ENCODE data around the gene UBN1.

Gene UBN1

DNA sequence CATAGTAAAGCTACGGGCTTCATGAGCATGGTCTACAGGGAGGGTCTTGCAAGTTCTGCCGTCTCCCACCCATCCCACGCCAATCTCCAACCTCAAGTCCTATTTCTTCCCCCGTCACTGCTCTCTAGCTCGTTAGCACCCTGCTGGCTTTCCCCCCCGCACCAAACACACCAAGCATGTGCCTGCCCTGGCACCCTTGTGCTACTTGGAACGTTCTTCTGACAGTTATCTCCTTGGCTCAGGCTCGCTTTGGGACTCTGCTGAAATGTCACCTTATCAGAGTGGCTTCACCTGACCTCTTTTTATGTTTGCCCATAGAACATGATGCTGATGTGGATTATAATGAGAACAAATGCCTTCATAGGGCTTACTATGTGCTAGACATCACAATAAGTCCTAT is 22.1 kb upstream of the UBN1 start:
- no peak for DNase-seq

DNA sequence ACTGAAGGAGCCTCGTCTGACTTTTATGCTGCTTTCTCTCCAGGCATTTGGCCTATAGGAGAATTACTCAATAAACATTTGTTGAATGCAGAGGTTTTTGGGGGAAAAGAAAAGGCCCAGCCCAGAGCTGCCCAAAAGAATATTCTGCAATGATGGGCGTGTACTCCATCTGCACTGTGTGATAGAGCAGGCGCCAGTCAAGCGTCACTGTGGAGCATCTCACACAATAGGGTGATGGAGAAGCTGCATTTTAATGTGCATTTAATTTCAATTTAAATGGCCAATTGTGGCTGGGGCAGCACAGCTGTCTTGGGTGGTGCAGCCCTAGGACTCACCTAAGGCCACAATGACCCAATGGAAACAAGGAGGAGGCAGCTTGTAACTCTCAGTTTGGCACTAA is 20.8 kb upstream of the UBN1 start:
- no peak for DNase-seq

DNA sequence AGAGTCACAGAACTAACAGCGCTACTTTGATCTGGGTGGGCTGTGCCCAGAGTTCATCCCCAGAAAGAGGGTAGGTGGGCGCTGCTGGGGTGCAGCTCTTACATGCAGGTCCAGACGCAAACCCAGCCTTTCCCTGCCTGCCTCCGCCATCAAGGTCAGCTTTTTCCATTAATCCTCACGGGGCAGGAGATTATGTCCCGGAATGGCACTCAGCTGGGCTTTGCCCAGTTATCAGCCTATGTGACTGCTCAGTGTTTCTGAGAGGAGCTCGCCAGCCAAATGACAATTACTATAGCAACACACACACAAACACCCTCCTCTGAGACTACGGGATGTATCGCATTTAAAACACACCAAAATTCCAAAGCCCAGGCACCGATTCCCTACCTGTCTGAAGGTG is 20.3 kb upstream of the UBN1 start:
- DNase-seq: no peak

DNA sequence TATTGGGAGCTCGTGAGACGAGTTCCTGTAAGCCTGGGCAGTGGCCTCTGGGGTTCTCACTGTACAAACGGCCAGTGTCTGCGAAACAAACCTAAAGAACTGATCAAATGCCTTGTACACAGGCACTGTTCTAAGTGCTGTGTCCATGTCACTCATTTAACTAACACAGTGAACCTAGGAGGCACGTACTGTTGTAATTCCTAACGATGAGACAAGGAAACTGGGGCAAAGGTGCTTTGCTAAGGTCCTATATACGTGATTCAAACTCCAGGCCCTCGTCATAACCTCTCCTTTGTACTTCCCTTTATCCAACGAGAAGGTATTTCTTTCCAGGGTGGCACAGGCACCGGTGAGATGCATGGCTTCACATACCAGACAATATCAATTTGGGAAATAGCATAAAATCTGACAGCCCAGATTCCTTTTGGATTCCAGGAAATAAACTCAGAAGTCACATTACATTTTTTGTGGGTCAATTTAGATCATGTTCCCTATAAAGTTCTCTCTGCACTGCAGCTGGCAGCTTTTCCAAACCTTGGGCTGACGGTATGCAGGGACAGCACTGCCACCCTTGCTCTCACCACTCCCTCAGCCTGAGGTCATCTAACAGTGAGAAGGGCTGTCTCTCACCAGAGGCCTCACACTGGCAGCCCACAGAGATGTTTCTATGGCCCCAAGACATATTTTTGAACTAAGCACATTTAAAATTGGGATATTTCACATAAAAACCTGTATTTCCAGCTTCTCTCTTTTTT is 18.5 kb upstream of the UBN1 start:
- no peak for DNase-seq

DNA sequence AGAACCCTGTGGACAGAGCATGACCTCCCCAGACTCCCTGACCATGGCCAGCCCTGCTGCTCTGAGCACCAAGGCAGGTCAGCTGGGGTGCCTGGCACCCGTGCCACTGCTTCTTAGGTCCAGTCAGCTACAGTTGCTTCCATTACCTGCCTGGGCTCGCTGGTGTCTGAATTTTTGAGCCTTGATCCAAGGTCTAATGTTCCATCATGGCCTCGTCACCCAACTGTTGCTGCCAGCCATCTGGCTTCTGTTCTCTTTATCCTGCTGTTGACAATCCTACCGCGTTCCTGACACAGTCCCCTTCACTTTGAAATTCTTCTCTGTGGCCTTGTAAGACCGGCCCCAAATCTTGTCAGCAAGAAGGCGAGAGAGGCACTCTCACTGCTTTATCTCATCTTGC is 16.9 kb upstream of the UBN1 start:
- DNase-seq: no peak

DNA sequence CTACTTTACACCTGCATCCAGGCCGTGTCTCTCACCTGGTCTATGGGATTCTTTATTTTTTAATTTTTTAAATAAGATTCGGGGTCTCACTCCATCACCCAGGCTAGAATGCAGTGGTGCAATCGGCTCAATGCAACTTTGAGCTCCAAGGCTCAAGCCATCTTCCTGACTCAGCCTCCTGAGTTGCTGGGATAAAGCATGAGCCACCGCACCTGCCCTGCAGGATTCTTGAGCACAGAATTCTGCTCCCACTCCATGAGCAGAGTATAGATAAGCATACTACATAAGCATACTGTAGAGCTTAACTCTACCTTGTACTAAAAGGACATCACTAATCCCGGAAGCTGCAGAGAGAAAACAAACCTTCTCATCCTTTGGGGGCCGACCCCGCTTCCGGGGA is 15.7 kb upstream of the UBN1 start:
- no peak for DNase-seq

DNA sequence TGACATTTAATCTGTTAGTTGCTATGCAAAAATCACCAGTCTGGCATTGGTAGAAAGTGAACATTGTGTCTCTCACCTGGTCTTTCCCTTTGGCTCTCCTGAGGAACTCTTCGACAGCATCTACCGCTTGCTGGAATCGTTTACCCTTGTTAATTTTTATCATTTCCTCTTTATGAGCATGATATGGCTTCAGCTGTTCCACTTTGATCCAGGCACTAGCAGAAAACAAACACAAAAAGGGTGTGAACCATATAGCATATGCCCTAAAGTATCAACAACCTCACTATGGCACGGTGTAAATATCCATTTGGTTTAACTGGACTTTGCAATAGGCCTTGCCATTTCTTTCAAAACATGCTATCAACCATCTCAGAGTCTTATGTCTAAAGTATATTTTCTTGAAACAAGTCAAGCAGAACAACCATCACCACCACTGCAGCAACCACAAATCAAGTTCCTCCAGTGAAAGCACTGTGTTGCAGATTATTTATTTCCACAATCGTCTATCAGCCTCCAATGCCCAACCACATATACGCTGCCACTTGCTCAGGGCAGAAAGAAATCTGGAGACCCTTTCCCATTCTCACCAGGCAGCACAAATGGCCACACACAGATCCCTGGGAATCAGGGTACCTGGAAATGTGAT is 14.5 kb upstream of the UBN1 start:
- no peak for DNase-seq

DNA sequence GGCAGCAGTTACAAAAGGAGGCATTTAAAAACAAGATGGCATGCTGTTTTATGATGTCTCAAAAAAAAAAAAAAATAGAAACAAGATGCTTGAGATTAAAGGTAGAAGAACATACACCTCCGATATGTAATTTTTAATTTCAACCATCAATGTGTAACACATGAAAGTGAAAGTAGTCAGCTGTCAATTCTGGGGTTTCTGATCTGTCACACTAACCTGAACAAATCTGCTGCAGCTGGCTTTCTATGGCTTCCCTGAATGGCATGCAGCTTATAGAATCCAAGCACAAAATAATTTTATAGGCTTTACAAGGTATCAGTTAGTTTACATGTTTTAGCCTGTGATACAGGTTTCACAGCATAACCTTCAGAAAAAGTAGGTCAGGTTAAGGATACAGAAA is 13.7 kb upstream of the UBN1 start:
- DNase-seq: no peak

DNA sequence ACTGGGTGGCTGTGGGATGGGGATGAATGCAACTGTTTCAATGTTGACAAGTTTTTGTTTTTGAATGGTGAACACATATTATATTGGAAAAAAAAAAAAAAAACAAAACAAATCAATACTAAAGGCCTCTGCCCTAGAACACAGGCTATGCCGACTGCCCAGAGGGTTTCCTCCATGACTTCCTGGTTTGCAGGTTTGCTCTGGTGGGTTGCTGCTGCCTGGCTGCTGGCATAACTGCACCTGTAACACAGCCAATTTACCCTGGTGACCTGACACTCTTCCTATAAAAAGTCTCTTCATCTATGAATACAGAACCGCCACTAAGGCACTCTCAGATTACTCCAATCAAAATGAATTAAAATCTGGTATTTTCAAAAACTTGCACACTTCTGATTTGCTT is 10.6 kb upstream of the UBN1 start:
- DNase-seq: no peak

DNA sequence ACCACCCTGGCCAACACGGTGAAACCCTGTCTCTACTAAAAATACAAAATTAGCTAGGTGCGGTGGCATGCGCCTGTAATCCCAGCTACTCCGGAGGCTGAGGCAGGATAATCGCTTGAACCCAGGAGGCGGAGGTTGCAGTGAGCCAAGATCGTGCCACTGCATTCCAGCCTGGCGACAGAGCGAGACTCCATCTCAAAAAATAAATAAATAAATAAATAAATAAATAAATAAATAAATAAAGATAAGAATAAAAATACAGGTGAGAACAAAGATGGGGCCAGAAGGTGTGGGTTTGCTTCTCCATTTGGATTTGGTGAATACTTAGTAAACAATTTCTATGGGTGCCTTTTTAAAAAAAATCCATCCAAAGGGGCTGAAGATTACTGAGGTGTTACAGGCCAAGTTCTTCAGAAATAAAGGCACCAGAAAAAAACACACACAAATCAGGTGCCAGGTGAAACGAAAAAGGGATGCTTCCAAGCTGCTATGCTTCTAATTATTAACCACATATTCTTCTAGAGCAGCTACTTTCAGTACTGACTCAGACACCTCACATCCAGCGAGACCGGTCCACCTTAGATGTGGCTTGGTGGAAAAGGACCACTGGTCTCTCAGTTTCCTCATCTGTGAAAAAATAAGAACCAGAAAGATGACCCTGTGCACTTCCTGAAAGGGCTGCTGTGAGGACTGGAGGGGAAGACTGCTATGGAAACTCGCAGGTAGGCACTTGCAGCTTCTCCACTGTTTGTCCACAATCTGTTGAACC is 9.4 kb upstream of the UBN1 start:
- no peak for DNase-seq

DNA sequence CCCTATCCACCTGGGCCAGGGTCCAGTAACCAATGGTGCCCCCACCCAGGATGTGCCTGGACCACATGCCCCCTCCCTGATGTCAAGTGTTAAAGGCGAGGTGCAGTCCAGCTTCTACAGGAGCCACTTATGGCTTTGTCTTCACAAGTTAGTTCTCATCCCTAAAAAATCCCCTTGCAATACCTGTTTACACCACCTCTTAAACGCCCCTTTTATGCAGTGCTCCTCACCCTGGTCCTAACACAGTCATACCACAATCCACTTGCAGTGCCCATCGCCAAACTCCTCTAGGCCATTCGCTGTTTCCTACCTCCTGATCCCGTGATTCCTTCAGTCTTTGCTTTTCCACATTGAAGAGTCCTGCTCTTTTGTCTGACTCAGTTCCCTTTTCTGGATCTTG is 7.3 kb upstream of the UBN1 start:
- no peak for DNase-seq

DNA sequence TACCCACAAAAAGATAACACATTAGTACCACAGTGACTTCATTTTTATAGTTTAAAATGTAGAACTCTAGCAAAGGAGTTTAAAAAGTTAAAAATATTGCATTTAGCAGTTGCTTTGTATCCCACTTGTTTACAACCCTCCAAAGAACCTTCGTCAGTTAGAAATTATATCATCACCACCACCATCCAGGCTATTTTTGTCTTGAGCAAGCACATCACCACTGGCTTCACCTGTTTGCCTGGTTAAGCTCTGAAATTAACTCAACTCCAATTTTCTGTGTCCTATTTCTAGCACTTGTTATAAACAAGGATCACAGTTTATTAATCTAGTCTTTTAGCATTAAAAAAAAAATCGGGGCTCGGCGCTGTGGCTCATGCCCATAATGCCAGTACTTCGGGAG is 6.3 kb upstream of the UBN1 start:
- DNase-seq: no peak

DNA sequence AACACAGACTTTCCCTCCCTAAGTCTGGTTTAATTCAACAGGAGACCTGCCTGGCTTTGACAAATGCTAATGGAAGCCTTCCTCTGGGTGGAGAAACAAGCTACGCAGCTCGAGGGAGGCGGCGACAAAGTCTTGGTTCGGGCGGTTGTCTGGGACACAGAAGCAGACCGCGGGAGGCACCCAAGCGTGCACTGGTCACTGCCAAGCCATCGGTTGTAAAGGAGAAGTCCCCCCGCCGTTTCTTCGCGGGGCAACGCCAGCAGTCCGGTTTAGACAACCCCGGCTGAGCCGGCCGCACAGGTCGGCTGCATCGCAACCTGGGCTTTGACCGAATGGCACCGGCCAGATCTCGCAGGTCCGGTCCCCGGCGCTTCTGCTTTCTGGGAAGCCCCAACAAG is 779 bp upstream of the UBN1 start:
- peak in 11 of 14 donors; percentile 20 to 75 (median 47) for DNase-seq

DNA sequence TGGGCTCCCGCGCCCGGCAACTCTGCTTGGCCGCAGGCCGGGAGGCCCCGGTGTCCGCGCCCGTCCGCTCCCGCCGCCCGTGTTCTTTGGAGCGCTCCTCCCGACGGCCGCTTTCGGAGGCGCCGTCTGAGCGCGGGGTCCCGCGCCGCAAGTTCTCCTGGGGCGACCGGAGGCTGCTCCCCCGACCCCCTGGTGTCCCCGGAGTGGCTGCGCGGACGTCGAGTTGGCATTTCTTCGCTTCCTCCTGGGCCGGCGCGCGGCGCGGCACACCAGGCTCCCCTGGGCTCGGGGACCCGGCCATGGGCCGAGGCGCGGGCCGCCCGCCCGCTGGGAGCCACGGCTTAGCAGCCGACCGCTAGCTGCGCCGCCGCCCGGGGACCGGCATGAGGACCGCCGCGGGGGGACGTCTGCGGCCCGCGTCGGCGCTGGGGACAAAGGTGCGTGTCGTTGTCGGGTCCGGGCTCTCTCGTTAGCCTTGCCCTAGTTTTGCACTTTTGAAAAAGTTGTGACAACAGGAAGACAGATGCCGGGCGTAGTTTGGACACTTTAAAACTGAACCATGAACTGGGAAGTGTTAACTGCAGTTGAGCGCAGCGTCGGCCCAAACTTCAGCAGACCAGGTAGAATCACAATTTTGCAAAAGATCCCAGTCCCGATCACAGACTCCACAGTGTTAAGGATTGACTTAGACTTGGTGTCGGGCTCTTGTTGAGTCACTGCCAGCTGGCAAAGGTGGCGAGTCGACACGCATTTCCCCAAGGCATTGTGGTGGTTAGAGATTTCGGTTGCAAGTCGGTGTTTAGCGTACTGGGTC is 700 bp downstream of the UBN1 start:
- DNase-seq: peak in 7 of 14 donors; percentile 6 to 48 (median 34)

DNA sequence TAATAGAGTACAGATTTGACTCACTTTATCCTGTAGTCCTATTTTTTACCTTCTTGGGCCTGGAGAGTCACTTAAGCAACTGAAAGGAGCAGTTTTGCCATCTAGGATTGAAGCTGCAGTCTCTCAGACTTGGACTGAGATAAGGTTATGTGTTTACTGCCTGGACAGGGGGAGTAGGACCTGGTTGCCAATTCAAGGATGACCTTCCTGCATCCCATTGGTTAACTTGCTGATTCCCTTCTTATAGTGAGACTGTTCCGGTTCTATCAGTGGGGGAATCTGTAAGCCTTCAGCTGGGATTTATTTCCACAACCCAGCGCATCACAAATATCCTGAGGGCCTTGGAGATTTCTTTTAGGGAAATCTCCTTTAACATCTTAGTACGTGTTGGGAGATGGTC is 2.9 kb downstream of the UBN1 start:
- DNase-seq: no peak

DNA sequence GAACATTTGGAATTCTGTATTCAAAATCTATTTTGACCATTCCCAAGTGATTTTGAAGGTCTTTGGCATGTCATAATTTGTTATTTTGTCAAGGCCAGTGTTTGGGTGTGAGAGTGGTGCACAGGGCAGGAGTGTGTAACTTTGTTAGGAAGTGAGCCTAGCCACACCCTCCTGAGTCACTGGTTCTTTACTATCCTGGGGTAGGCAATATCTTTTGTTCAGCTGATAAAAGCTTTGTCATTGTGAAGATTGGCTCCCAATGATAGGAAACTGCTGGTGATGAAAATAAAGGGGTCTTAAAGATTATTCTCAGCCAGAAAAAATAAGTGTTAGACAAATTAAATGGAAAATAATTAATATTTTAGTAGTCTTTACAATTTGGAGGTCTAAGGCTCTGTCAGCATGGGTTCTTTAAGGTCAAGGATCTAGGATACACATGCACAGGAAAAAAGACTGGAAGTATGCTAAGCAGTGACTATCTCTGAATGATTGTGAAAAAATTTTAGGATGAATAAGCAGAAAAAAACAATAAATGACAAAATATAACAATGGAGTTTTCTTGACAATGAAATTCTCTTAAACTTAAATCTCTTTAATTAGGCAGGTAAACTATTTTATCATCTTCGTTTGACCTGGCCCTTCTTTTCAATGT is 5.1 kb downstream of the UBN1 start:
- no peak for DNase-seq

DNA sequence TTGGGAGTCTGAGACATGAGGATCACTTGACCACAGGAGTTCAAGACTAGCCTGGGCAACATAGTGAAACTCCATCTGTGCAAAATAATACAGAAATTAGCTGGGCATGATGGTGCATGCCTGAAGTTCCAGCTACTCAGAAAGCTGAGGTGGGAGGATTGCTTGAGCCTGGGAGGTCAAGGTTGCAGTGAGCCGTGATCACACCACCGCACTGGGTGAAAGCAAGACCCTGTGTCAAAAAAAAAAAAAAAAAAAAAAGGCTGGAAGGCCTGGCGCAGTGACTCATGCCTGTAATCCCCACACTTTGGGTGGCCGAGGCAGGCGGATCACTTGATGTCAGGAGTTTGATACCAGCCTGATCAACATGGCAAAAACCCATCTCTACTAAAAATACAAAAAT is 8.1 kb downstream of the UBN1 start:
- DNase-seq: no peak

DNA sequence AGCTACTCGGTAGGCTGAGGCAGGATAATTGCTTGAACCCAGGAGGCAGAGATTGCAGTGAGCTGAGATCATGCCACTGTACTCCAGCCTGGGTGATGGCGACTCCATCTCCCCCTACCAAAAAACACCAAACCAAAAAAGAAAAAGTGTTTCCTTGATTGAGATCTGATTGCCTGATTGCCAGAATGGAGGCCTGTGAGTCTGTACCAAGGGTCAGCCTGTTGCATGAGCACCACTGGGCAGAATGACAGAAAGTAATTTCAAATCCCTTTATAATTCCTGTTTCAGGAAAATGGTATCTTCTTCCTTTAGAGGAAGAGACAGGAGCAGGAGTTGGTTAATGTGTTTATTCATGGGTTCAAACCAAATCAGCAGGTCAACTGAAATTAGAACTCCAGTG is 8.5 kb downstream of the UBN1 start:
- DNase-seq: no peak

DNA sequence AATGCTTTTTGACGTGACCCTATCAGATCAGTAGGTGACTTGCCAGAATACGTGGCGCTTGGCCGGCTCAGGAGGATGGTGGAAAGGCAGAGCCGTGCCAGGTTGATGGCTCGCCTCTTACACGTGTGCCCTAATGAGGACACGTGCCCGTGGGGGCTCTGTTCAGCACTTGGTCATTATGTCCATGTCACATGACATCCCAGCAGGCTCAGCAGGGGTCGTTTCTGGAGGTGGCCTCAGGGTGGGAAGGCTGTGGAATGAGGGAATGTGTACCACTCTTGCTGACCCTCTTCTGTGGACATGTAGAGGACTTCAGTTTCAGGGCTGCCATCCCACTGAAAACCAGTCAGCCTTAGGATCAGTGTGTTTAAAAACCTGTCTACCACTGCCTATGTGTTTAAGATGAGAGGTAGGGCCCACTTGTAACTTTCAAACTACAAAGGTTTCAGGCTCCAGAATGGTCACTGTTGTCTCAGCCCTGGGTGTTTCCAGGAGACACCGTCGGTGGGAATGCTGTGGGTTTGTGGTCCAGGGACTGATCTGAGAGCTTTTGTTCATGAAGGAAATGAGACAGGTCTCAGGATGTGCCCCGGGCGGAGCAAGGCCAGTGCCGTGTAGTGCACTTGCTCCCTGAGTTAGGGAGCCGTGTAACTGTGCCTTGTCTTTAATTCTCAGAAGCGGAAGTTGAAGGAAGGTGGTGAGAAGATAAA is 12.1 kb downstream of the UBN1 start:
- peak in 1 of 14 donors; percentile 33 for DNase-seq

DNA sequence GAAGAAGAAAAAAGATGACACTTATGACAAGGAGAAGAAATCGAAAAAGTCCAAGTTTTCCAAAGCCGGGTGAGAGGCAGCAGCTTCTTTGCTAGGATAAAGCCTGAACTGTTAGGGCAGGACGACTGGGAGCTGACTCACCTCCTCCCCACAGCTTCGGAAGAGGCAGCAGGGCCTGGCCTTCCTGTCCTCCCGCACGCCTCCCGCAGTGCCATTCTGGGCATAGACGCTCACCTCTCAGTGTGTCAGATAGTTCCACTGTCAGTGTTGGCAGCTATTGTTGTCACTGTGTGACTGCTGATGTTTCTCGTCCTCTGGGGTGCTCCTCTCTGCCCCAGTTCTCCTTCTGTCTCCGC is 12.6 kb downstream of the UBN1 start:
- DNase-seq: peak in 1 of 14 donors; percentile 86

DNA sequence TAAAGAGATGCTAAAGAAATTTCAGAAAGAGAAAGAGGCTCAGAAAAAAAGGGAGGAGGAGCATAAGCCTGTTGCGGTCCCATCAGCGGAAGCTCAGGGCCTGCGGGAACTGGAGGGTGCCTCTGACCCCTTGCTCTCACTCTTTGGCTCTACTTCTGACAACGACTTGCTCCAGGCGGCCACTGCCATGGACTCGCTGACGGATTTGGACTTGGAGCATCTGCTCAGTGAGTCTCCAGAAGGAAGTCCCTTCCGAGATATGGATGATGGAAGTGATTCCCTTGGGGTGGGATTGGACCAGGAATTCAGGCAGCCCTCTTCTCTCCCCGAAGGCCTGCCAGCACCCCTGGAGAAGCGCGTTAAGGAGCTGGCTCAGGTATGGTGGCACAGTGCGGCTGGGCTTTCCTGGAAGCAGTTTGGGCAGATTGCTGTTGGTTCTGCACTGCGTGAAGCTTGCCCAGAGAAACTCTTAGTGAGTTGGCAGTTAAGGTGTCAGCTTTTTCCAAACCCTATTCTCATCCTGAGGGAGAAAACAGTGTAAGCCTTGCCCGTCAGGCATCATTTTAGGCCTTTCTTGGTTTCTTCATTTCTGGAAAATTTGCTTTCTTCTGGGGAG is 13.6 kb downstream of the UBN1 start:
- DNase-seq: peak in 1 of 14 donors; percentile 77
